ENCODE data around the gene ZFP3. TPM values are rescaled to one million over a fixed set of nuclear protein-coding genes. Genes with fewer than 3 reads are reported as not detected.

Gene ZFP3
- total and polyA plus RNA-seq, 8 donors, result 1.7 to 15.2 (median 4.6) TPM

GRCh38 chr17:5032865-5033264 lies 45.4 kb upstream of the ZFP3 start:
- TF ChIP-seq, protein P1, sequence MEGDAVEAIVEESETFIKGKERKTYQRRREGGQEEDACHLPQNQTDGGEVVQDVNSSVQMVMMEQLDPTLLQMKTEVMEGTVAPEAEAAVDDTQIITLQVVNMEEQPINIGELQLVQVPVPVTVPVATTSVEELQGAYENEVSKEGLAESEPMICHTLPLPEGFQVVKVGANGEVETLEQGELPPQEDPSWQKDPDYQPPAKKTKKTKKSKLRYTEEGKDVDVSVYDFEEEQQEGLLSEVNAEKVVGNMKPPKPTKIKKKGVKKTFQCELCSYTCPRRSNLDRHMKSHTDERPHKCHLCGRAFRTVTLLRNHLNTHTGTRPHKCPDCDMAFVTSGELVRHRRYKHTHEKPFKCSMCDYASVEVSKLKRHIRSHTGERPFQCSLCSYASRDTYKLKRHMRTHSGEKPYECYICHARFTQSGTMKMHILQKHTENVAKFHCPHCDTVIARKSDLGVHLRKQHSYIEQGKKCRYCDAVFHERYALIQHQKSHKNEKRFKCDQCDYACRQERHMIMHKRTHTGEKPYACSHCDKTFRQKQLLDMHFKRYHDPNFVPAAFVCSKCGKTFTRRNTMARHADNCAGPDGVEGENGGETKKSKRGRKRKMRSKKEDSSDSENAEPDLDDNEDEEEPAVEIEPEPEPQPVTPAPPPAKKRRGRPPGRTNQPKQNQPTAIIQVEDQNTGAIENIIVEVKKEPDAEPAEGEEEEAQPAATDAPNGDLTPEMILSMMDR (IDR thresholded peaks at IDR 0.05), result no peak
- TF ChIP-seq EP300 (IDR thresholded peaks at IDR 0.05) (no peak), POLR2A (IDR thresholded peaks at IDR 0.05) (no peak), POLR2AphosphoS5 (IDR thresholded peaks at IDR 0.05) (no peak)
- intact Hi-C loops (cut with DNase I; ENCODE audit: low total_unique reads), result no loop called here
- 85 to 100% (median 89%) methylated on average over 2 to 6 of the region's 6 CpGs for WGBS, 5 donors
- Histone ChIP-seq H3K4me3 (no peak overlapping the region), H3K36me3 (no peaks in the 10 kb centered on the region), H3K4me1 (peaks cover 0 to 27% (median 16%) of the 10 kb centered on the region in 4 donors), H3K9me3 (no peaks in the 10 kb centered on the region), H3K27me3 (peaks cover 0 to 34% (median 6%) of the 10 kb centered on the region in 3 donors), H3K27ac (no peak overlapping the region)
- DNase-seq, result no peak

DNA sequence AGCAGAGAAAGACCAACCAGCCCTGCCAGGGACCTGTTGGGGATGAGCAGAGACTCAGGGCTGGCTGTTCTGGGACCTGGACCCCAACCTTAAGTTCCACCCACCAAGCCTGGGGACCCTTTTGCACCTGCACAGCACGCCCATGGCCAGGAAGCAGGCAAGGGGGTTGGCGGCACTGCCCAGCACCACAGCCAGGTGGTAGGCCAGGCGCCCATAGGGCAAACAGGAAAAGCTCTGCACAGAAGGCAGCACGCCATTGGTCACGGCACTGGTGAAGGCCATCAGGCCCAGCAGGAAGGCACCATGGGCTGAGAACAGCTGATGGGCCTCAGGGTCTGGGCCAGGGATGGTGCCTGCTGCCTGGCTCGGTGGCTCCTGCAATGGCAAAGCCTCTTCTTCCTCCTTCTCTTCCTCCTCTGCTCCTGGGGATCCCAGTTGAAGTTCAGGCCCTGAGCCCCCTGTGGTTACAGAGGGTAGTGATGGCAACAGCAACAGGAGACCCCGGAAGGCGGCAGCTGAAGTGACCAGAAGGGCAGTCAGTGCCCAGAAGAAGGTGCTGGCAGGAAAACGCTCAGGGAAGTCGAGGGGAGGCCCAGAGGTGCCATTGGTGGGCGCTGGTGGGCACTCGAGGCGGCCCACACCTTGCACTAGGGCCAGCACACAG lies 44.8 kb upstream of the ZFP3 start:
- H3K9me3 ChIP-seq, result no peaks in the 10 kb centered on the region
- intact Hi-C loops (cut with DNase I; ENCODE audit: low total_unique reads), result no loop called here
- H3K4me1 ChIP-seq, result peaks cover 0 to 27% (median 16%) of the 10 kb centered on the region in 4 donors
- DNase-seq, result no peak
- H3K4me3 ChIP-seq, result no peak overlapping the region
- no peaks in the 10 kb centered on the region for H3K36me3 ChIP-seq
- H3K27ac ChIP-seq, result no peak overlapping the region
- TF ChIP-seq POLR2A (IDR thresholded peaks at IDR 0.05), result no peak
- no peak for TF ChIP-seq EP300 (IDR thresholded peaks at IDR 0.05)
- peaks cover 0 to 34% (median 6%) of the 10 kb centered on the region in 3 donors for H3K27me3 ChIP-seq
- 80 to 96% (median 85%) methylated on average over 11 to 13 of the region's 13 CpGs for WGBS, 5 donors

DNA sequence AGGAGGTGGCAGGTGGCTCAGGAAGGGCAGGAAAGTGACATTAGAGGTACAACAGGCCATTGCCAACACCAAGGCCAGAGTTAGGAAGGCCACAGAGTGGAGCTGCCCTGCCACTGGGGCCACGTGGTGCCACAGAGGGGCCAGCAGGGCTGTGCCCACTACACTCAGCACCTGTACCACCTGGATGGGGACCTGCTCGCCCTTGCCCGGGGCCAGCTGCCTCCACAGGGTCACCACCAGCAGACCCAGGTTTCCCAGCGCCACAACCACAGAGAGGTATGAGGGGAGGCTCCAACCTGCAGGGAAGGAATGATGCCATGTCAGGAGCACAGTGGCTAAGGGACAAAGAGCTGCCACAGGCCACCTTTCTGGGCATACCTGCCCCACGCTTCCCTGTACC lies 44.2 kb upstream of the ZFP3 start:
- Histone ChIP-seq H3K4me3 (no peak overlapping the region), H3K27me3 (peaks cover 0 to 34% (median 6%) of the 10 kb centered on the region in 3 donors), H3K36me3 (no peaks in the 10 kb centered on the region), H3K9me3 (no peaks in the 10 kb centered on the region), H3K27ac (no peak overlapping the region), H3K4me1 (peaks cover 0 to 27% (median 16%) of the 10 kb centered on the region in 4 donors)
- no peak for DNase-seq
- 69 to 87% (median 72%) methylated on average over 2 to 5 of the region's 5 CpGs for WGBS, 5 donors
- intact Hi-C loops (cut with DNase I; ENCODE audit: low total_unique reads), result no loop called here
- TF ChIP-seq, protein P1 (IDR thresholded peaks at IDR 0.05), result no peak
- TF ChIP-seq EP300 (IDR thresholded peaks at IDR 0.05), result no peak
- no peak for TF ChIP-seq POLR2A (IDR thresholded peaks at IDR 0.05)
- no peak for TF ChIP-seq POLR2AphosphoS5 (IDR thresholded peaks at IDR 0.05)

- no peak for DNase-seq
- peaks cover 0 to 27% (median 16%) of the 10 kb centered on the region in 4 donors for H3K4me1 ChIP-seq
- no peaks in the 10 kb centered on the region for H3K9me3 ChIP-seq
- H3K4me3 ChIP-seq, result no peak overlapping the region
- H3K27me3 ChIP-seq, result peaks cover 0 to 34% (median 6%) of the 10 kb centered on the region in 3 donors
- H3K27ac ChIP-seq, result no peak overlapping the region
- intact Hi-C loops (cut with DNase I; ENCODE audit: low total_unique reads), result no loop called here
- H3K36me3 ChIP-seq, result no peaks in the 10 kb centered on the region
- 75 to 96% (median 87%) methylated on average over 13 to 14 of the region's 14 CpGs for WGBS, 5 donors
- TF ChIP-seq POLR2AphosphoS5 (IDR thresholded peaks at IDR 0.05) (no peak), EP300 (IDR thresholded peaks at IDR 0.05) (no peak), POLR2A (IDR thresholded peaks at IDR 0.05) (no peak)
- TF ChIP-seq, protein P1 (IDR thresholded peaks at IDR 0.05), result no peak
Observed at GRCh38 chr17:5034651-5035050, 43.6 kb upstream of the ZFP3 start.

GRCh38 chr17:5035315-5035714 lies 43.0 kb upstream of the ZFP3 start, which contains the start of gene SLC52A1:
Gene SLC52A1, minus strand, starts transcription at chr17:5035426. Its CDS starts 820 bp downstream, at chr17:5034606.
- Histone ChIP-seq H3K36me3 (no peaks in the 10 kb centered on the region), H3K9me3 (no peaks in the 10 kb centered on the region), H3K4me1 (peaks cover 0 to 26% (median 16%) of the 10 kb centered on the region in 4 donors), H3K4me3 (peak within 1 kb of the TSS in 3 of 4 donors; percentile 5 to 43 (median 16)), H3K27ac (no peak within 1 kb of the TSS), H3K27me3 (peaks cover 0 to 34% (median 6%) of the 10 kb centered on the region in 3 donors)
- TF ChIP-seq POLR2AphosphoS5 (IDR thresholded peaks at IDR 0.05), result no peak
- TF ChIP-seq EP300 (IDR thresholded peaks at IDR 0.05), result no peak
- no peak for TF ChIP-seq POLR2A (IDR thresholded peaks at IDR 0.05)
- TF ChIP-seq, protein P1 (IDR thresholded peaks at IDR 0.05), result no peak
- intact Hi-C loops (cut with DNase I; ENCODE audit: low total_unique reads), result no loop called here
- peak in 1 of 2 donors; percentile 45 for DNase-seq
- 5 to 10% (median 7%) methylated on average over 10 to 24 of the region's 24 CpGs for WGBS, 5 donors

All from stomach (tissue), 9 donors.